ENCODE data around the gene GRPEL1. TPM values are rescaled to one million over a fixed set of nuclear protein-coding genes. Genes with fewer than 3 reads are reported as not detected.

The GRPEL1 gene
- total RNA-seq, 6 experiments from 2014 or later: 30.0 to 49.2 (median 45.3) TPM

DNA sequence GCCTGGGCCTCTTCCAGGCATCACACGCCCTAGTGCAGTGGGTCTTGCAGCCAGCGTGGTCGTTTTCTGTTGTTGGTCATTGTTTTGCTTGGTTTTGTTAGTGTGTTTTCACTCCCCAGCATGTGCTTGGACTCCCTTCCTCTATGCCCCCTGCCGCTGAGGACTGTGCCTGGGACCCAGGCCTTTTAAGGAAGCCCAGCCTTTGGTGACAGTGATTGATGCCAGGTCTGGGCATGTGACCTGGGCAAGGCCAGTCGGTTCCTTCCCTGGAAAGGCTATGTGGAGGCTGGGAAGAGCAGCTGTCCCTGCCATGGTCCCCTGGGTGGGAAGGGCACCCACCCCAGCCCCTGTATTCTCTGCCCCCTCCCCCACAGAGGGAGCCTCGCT, 8.8 kb upstream of the GRPEL1 start:
- Histone ChIP-seq H3K9me3 (no peaks in the 10 kb centered on the region), H3K4me3 (no peak overlapping the region), H3K27ac (no peak overlapping the region), H3K27me3 (no peaks in the 10 kb centered on the region), H3K4me1 (no peaks in the 10 kb centered on the region), H3K36me3 (no peaks in the 10 kb centered on the region)
- ATAC-seq: no peak
- intact Hi-C loops (cut with DNase I): loop anchor here (10.0 kb wide), 2 partner anchors 172 to 352 kb away; partner anchors contain the start of gene TBC1D14 (in 1 of the 2)
- DNase-seq: no peak
- no peak for TF ChIP-seq POLR2A (IDR thresholded peaks at IDR 0.05)
- no peak for TF ChIP-seq CTCF (IDR thresholded peaks at IDR 0.05)
- 67% methylated on average over 4 of the region's 6 CpGs for WGBS (ENCODE audit: insufficient coverage, low coverage, low lambda C conversion rate, missing lambda C conversion rate)

- intact Hi-C loops (cut with DNase I): loop anchor here (10.0 kb wide), 2 partner anchors 171 to 351 kb away; partner anchors contain the start of gene TBC1D14 (in 1 of the 2)
- H3K27me3 ChIP-seq: no peaks in the 10 kb centered on the region
- DNase-seq (no peak), ATAC-seq (peak in 1 of 4 donors; percentile 16)
- no peak for TF ChIP-seq POLR2A (IDR thresholded peaks at IDR 0.05)
- TF ChIP-seq CTCF (IDR thresholded peaks at IDR 0.05): no peak
- no peak overlapping the region for H3K4me3 ChIP-seq
- WGBS (ENCODE audit: insufficient coverage, low coverage, low lambda C conversion rate, missing lambda C conversion rate): 75% methylated on average over 14 of the region's 25 CpGs
- no peak overlapping the region for H3K27ac ChIP-seq
- H3K4me1 ChIP-seq: no peaks in the 10 kb centered on the region
- H3K36me3 ChIP-seq: no peaks in the 10 kb centered on the region
- H3K9me3 ChIP-seq: no peaks in the 10 kb centered on the region
Measured at GRCh38 chr4:7075962-7076695, 8.3 kb upstream of the GRPEL1 start.

- WGBS (ENCODE audit: insufficient coverage, low coverage, low lambda C conversion rate, missing lambda C conversion rate): 77% methylated on average over 6 of the region's 9 CpGs
- no peak for TF ChIP-seq CTCF (IDR thresholded peaks at IDR 0.05)
- TF ChIP-seq POLR2A (IDR thresholded peaks at IDR 0.05): no peak
- H3K9me3 ChIP-seq: no peaks in the 10 kb centered on the region
Measured at GRCh38 chr4:7074426-7074825, 6.6 kb upstream of the GRPEL1 start.

GRCh38 chr4:7073526-7074390, 5.9 kb upstream of the GRPEL1 start:
- Histone ChIP-seq H3K4me3 (no peak overlapping the region), H3K27me3 (no peaks in the 10 kb centered on the region), H3K4me1 (peaks cover 0 to 7% (median 2%) of the 10 kb centered on the region in 4 donors), H3K27ac (no peak overlapping the region), H3K36me3 (no peaks in the 10 kb centered on the region), H3K9me3 (no peaks in the 10 kb centered on the region)
- intact Hi-C loops (cut with DNase I): loop anchor here (10.0 kb wide), 2 partner anchors 169 to 349 kb away; partner anchors contain the start of gene TBC1D14 (in 1 of the 2)
- DNase-seq (no peak), ATAC-seq (peak; percentile 69 to 75 (median 72))
- 62% methylated on average over 9 of the region's 18 CpGs for WGBS (ENCODE audit: insufficient coverage, low coverage, low lambda C conversion rate, missing lambda C conversion rate)
- TF ChIP-seq CTCF (IDR thresholded peaks at IDR 0.05) (no peak), POLR2A (IDR thresholded peaks at IDR 0.05) (no peak)

More at GRCh38 chr4:7074426-7074825, 6.6 kb upstream of the GRPEL1 start:
- intact Hi-C loops (cut with DNase I): loop anchor here (10.0 kb wide), 2 partner anchors 170 to 350 kb away; partner anchors contain the start of gene TBC1D14 (in 1 of the 2)
- ATAC-seq: no peak
- Histone ChIP-seq H3K27me3 (no peaks in the 10 kb centered on the region), H3K36me3 (no peaks in the 10 kb centered on the region), H3K4me1 (peaks cover 0 to 3% (median 0%) of the 10 kb centered on the region in 4 donors), H3K27ac (no peak overlapping the region), H3K4me3 (no peak overlapping the region)
- DNase-seq: no peak
